Astrocyte of the spinal cord (primary cell): ENCODE data around the gene C12orf56.

Experiments used
- DNase-seq: peaks from one replicate; pipeline ENCODE4 v3.0.0; 2011; ENCODE audit warnings: low read depth, low spot score
- H3K4me3 ChIP-seq: 2 replicates; pipeline ENCODE4 v1.5.1; 2011; ENCODE audit warnings: low read depth, mild to moderate bottlenecking, low read length, moderate library complexity
- CTCF ChIP-seq: IDR thresholded peaks from 2 replicates; pipeline ENCODE4 v1.5.1; 2012; ENCODE audit warnings: low read depth, mild to moderate bottlenecking, low read length, inconsistent platforms
- in situ Hi-C: cut with HindIII; loops from 2 replicates; pipeline ENCODE4 v1.10.0; 2017; ENCODE audit warnings: low sequenced_read_pairs

The C12orf56 gene

GRCh38 chr12:64404470-64405256, 14.1 kb upstream of the C12orf56 start:
- no peak for TF ChIP-seq CTCF
- in situ Hi-C loops, result no loop called here
- peak; percentile 87 for DNase-seq
- H3K4me3 ChIP-seq, result peak overlapping the region; percentile 92

DNA sequence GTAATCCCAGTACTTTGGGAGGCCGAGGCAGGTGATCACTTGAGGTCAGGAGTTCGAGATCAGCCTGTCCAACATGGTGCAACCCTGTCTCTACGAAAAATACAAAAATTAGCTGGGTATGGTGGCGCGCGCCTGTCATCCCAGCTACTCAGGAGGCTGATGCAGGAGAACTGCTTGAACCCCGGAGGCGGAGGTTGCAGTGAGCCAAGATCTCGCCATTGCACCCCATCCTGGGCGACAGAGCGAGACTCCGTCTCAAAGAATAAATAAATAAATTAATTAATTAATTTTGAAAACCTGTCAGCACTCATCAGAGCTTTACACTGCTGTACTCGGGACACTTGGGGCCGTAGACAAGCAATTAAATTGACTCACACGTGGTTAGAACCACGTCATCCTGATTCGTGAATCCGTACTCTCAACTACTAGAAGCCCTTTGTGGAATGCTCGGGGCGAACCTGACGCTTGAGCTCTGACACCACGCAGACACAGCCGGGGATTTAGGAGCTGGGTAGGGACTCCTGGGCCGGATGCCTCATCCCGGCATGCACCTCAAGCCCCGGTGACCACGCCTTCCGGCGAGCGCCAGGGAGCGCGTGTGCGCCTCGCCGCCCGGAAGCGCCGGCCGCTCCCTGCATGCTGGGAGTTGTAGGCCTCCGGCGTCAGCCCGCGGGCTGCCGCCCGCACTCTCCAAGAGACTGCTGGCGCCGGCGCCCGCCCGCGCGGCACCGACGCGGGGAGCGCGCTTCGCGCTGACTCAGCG, 13.3 kb upstream of the C12orf56 start, which contains the start of gene XPOT:
Gene XPOT, plus strand, starts transcription at position 686 of the 763 bp plus-strand sequence. CDS start 5,644 bp downstream, outside the sequence.
- DNase-seq, result peak; percentile 99
- TF ChIP-seq CTCF, result no peak
- peak within 1 kb of the TSS; percentile 92 for H3K4me3 ChIP-seq
- in situ Hi-C loops, result no loop called here

GRCh38 chr12:64402181-64402580, 11.6 kb upstream of the C12orf56 start:
- in situ Hi-C loops, result no loop called here
- TF ChIP-seq CTCF, result no peak
- no peak overlapping the region for H3K4me3 ChIP-seq
- no peak for DNase-seq

DNA sequence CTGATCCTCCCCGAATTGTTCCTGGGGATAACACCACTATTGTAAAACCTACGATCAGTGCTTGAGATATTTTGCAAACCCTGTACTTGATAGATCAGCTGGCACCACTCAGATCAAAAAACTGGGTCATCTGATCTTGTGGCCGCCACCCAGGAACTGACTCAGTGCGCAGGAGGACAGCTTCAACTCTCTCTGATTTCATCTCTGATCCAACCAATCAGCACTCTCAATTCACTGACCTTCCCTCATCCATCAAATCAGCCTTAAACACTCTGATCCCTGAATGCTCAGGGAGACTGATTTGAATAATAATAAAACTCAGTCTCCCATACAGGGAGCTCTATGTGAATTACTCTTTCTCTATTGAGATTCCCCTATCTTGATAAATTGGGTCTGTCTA, 9.5 kb upstream of the C12orf56 start:
- TF ChIP-seq CTCF, result no peak
- peak; percentile 37 for DNase-seq
- no peak overlapping the region for H3K4me3 ChIP-seq
- in situ Hi-C loops, result no loop called here

DNA sequence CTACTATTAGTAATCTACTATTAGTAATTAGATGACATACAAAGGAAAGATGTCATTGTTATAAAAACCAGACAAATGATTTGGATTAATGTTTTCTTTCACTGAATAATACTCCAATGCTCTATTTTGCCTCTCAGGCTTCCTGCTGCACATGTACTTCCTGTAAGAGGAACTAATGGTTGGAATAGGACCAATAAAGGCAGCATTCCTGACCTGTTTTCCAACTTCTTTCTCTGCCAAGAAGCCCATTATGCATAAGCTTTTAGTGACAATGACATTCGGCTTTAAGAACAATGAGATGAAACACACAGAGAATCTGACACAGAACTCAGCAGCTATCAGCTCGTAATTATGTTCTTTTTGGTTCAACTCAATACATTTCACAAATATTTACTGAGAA, 5.2 kb upstream of the C12orf56 start:
- no peak for DNase-seq
- H3K4me3 ChIP-seq, result no peak overlapping the region
- in situ Hi-C loops, result no loop called here
- TF ChIP-seq CTCF, result no peak

- TF ChIP-seq CTCF, result peak; percentile 34
- H3K4me3 ChIP-seq, result no peak overlapping the region
- in situ Hi-C loops, result no loop called here
- DNase-seq, result peak; percentile 59
Measured at GRCh38 chr12:64392221-64392620, 1.7 kb upstream of the C12orf56 start.
